HG03571 (cell line): ENCODE results near the gene FMO4.
"Not testable (repeated sequence)": the region's sequence is repeated elsewhere in the genome, so short reads cannot be mapped to it uniquely, and the experiment has no call there.

Source experiments
- ATAC-seq: cut with Tn5 transposase; IDR thresholded peaks from one replicate; pipeline ENCODE4 v1.9.1; 2021; ENCODE audit not compliant: unreplicated experiment

The FMO4 gene, protein sequence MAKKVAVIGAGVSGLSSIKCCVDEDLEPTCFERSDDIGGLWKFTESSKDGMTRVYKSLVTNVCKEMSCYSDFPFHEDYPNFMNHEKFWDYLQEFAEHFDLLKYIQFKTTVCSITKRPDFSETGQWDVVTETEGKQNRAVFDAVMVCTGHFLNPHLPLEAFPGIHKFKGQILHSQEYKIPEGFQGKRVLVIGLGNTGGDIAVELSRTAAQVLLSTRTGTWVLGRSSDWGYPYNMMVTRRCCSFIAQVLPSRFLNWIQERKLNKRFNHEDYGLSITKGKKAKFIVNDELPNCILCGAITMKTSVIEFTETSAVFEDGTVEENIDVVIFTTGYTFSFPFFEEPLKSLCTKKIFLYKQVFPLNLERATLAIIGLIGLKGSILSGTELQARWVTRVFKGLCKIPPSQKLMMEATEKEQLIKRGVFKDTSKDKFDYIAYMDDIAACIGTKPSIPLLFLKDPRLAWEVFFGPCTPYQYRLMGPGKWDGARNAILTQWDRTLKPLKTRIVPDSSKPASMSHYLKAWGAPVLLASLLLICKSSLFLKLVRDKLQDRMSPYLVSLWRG

DNA sequence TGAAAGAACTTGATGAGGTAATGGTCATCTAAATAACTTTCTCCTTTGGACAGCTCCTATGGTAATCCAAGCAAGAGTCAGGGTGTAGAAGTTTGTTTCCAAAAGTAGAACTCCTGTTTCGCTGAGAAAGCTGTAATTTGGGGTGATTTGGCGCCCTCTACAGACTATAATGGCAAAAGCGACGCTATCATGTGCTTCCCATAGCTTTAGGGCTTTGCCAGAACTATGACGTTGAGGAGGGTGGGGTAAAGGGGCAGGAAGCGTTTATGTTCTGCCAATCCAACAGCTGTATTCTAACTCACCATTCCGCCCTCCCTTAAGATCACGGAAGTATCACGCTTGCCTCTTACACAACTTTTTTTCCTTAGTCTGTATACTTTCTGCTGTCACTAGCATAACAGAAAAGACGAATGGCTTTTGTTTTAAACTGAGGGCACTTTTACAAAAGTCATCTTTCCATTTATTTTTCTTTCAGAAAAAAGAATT, at the start of gene FMO4:
Gene FMO4 (plus strand): TSS at position 349 of the 486 bp plus-strand sequence. CDS start 5,643 bp downstream, outside the sequence.
- peak; percentile 99 for ATAC-seq

DNA sequence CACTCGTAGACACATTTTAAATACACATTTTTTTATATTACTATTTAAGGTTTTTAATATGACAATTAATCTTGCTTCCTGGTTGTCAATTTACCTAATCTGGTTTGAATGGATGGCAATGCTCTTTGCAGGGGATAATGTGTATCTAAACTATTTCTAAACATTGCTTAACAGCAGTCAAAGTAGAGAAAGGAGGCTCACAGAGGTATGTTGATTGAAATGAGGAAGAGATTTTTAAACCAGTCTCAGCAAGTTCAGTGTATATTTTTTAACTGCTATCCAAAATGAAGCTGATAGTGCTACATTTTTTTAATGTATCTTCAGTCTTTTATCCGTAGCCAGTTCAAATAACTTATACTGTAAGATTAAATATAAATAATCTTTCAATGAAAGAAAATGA, 48.3 kb upstream of the FMO4 start:
- ATAC-seq = no peak

- ATAC-seq = no peak
Observed at GRCh38 chr1:171266930-171267329, 47.1 kb upstream of the FMO4 start.

GRCh38 chr1:171267391-171267790, 46.6 kb upstream of the FMO4 start:
- ATAC-seq = no peak

DNA sequence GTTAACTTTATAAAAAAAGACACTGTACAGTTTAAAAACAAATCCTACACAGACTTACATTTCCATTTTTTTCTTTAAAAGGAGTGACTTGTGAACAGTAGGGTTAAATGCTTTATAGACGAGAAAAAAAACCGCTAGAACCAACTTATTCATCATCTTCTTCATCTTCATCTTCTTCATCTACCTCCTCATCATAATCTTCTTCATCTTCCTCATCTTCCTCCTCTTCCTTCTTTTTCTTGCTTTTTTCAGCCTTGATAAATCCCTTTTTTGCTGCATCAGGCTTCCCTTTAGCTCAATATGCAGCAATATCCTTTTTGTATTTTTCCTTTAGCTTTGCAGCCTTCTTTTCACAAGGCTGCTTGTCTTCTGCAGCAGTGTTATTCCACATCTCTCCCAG, 43.2 kb upstream of the FMO4 start:
- no peak for ATAC-seq

GRCh38 chr1:171277534-171277933, 36.4 kb upstream of the FMO4 start:
- ATAC-seq = no peak

GRCh38 chr1:171279234-171279633, 34.7 kb upstream of the FMO4 start:
- ATAC-seq = no peak

DNA sequence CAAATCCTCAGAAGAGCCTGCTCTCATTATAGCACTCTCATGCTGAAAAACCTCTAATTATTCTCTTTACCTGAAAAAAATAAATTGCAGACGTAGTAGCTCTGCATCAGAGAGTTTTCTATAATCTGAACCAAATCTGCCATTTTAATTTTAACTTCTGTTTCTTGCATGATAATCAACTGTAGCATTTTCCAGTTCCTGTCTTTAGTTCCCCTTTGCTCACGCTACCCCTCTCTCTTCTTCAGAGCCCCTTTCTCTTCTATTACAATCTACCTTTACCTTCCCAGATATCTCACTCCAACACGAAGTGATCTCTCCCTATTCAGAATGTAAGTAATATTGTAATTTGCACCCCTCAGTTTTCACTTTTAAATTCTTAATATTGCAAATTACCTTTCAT, 34.3 kb upstream of the FMO4 start:
- ATAC-seq = no peak

- no peak for ATAC-seq
Observed at GRCh38 chr1:171280599-171280998, 33.4 kb upstream of the FMO4 start.

- peak; percentile 57 for ATAC-seq
Observed at GRCh38 chr1:171286032-171286705, 27.8 kb upstream of the FMO4 start.

GRCh38 chr1:171290621-171291020, 23.4 kb upstream of the FMO4 start:
- ATAC-seq = no peak

DNA sequence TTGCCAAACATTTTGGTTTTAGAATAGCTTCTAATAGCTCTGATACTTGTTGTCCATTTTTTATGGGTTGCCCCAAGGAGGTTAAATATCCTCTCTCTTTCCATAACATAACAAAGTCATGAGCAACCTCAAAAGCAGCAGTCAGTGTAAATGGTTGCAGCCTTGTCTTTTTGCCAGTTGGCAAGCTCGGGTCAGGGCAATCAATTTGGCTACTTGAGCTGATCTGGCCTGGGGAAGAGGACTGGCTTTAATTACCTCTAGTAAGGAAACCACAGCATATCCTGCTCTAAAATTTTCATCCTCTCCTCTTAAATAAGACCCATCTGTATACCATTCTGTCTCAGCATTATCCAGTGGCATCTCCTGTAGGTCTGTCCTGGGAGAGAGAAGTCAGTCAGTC, 21.2 kb upstream of the FMO4 start:
- ATAC-seq = no peak

- ATAC-seq = not testable (repeated sequence)
Observed at GRCh38 chr1:171295383-171295782, 18.6 kb upstream of the FMO4 start.

GRCh38 chr1:171295821-171296220, 18.2 kb upstream of the FMO4 start:
- no peak for ATAC-seq

- no peak for ATAC-seq
Observed at GRCh38 chr1:171296897-171297296, 17.1 kb upstream of the FMO4 start.

- no peak for ATAC-seq
Observed at GRCh38 chr1:171298696-171299095, 15.3 kb upstream of the FMO4 start.

GRCh38 chr1:171299342-171299741, 14.6 kb upstream of the FMO4 start:
- ATAC-seq = no peak

DNA sequence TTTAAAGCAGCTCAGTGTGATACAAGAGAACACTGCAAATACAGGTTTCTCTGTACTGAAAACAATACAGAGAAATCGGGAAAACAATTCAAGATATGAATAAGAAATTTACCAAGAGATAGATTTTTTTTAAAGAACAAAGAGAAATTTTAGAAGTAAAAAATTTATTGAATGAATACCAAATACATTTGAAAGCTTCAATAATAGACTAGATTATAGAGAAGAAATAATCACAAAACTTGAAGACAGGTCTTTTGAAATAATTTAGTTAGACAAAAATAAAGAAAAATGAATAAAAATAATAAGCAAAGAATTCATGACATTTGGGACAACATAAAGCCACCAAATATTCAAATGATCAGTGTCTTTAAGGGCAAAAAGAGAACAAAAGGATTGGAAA, 13.6 kb upstream of the FMO4 start:
- ATAC-seq = no peak

DNA sequence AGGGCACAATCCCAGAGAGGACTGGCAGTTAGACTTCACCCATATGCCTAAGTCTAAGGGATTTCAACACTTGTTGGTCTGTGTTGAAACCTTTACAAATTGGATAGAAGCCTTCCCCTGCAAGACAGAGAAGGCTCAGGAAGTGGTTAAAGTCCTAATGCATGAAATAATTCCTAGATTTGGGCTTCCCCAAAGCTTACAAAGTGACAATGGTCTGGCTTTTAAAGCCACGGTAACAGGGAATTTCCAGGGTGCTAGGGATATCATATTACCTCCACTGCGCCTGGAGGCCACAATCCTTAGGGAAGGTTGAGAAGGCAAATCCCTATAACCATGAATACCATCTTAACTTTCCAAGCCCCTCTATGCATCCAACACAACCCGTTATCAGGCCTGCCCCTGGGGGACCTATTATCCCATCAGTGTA, 3.3 kb upstream of the FMO4 start:
- ATAC-seq = no peak

DNA sequence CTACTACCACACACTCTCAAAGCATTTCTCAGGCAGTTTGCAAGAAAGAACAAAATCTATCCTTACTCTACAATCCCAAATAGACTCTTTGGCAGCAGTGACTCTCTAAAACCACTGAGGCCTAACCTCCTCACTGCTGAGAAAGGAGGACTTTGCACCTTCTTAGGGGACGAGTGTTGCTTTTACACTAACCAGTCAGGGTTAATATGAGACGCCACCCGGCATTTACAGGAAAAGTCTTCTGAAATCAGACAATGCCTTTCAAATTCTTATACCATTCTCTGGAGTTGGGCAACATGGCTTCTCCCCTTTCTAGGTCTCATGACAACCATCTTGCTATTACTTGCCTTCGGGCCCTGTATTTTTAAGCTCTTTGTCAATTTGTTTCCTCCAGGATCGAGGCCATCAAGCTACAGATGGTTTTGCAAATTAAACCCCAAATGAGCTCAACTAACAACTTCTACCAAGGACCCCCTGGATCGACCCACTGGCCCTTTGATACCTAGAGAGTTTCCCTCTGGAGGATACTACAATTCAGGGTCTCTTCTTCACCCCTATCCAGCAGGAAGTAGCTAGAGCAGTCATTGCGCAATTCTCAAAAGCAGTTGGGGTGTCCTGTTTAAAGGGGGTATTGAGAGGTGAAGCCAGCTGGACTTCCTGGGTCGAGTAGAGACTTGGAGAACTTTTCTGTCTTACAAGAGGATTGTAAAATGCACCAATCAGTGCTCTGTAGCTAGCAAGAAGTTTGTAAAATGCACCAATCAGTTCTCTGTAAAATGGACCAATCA, 2.0 kb upstream of the FMO4 start:
- ATAC-seq = no peak

- peak; percentile 68 for ATAC-seq
Observed at GRCh38 chr1:171313319-171313834, 606 bp upstream of the FMO4 start.
